GM21526 (cell line): Measurements from ENCODE around the gene CELF2.
"Not testable (repeated sequence)": the region's sequence is repeated elsewhere in the genome, so short reads cannot be mapped to it uniquely, and the experiment has no call there.

ENCODE experiments used
- ATAC-seq: cut with Tn5 transposase; IDR thresholded peaks from one replicate; pipeline ENCODE4 v1.9.1; 2021; ENCODE audit warnings: moderate library complexity; ENCODE audit not compliant: unreplicated experiment, low FRiP score

Gene CELF2

DNA sequence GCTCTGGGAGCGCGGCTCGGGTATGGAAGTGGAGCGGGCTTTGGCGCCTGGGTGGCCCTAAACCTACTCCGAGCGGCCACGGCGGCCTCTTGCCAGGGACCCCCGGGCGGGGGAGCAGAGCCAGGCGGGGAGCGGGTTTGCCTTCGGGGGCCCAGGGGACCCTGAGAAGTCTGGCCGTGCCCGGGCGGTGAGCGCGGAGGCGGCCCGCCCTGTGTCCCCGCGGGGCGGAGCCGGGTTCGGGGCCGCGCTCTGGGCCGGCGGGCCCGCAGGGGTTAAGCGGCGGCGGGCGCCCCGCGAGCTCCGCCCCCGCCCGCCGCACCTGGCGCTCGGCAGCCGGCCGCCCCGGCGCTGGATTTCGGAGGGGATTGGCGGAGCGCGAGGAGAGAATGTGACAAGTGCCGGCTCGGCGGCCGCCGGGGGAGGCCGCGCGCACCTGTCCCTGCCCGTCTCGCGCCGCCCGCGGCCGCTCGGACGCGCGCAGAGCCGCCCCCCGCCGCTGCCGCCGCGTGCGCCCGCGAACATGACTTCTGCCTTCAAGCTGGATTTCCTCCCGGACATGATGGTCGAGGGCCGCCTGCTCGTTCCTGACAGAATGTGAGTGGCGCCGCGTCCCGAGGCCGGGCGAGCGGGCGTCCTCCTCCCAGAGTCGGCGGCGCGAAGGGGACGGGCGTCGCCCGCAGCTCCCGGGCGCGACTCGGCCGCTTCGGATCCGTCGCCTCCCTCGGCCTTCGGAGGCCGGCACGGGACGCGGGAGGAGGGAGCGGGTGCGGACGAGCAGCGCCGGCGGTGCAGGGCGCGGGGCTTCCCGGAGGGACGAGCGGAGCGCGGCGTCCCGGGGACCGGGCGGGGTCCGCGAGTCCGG is at the start of gene CELF2:
Gene CELF2 (plus strand): TSS at position 303 of the 862 bp plus-strand sequence. CDS start 218 bp downstream, at position 521.
- peak; percentile 85 for ATAC-seq

DNA sequence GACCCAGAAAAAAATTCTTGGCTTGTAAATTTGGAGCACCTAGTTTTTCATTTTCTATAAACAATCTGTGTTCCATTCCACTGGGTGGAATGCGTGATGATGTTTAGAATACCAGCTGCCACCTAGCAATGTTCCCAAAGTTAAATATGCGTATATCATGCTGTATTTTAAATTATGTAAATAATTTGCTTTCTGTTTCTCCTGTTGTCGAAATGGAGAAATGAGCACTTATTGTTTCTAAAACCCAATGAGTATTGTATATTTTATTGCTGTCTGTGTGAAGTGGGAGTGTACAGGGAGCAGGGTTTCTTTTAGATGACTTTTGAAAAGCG is 49.4 kb upstream of the CELF2 start:
- ATAC-seq: no peak

DNA sequence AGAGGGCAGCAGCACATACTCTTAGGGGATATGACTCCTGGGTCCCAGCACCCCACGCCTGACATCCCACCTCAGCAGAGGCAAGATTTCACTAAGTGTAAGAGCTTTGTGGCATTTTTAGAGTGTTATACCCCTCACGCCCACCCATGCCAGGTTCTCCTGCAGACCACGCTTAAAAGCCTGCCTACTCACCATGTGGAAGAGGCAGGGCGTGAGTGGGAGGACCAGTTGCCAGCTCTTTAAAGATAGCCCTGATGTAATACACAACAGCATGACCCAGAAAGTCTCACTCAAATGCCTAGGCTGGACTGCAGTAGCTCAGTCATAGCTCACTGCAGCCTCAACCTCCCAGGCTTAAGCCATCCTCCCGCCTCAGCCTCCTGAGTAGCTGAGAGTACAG is 44.4 kb upstream of the CELF2 start:
- ATAC-seq: no peak

DNA sequence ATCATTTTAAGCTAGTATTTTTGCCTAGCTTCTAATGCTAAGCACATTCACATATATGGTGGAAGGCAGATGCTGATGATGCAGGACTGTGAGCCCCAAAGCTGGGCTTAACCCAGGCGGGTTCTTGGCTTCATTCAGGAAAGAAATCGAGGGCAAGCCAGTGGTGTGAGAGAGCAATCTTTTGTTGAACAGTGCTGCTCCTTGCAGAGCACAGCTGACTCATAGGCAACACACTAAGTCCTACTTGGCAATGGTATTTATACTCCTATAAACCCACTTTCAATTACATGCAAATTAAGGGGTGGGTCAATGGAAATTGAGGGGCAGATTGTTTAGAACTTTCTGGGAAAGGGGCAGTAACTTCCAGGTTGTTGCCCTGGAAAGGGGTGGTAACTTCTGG is 42.0 kb upstream of the CELF2 start:
- no peak for ATAC-seq

DNA sequence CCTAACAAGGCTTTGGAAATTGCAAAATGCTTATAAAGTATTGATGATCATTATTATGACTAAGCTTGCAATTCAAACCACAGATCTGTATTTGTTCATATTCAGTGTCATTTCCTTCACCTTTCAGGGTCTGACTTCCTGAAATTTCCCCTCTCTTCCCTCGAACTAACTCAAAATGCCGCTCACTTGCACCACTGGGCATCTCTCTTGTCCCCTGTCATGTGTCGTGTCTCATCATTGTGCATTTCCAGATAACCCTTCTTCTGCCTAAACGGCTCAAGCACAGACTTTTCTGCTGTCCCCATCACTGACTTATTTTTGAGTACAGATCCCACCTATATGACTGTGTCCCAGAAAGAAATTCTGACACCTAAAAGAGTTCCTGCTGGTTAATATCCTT is 41.0 kb upstream of the CELF2 start:
- ATAC-seq: no peak

DNA sequence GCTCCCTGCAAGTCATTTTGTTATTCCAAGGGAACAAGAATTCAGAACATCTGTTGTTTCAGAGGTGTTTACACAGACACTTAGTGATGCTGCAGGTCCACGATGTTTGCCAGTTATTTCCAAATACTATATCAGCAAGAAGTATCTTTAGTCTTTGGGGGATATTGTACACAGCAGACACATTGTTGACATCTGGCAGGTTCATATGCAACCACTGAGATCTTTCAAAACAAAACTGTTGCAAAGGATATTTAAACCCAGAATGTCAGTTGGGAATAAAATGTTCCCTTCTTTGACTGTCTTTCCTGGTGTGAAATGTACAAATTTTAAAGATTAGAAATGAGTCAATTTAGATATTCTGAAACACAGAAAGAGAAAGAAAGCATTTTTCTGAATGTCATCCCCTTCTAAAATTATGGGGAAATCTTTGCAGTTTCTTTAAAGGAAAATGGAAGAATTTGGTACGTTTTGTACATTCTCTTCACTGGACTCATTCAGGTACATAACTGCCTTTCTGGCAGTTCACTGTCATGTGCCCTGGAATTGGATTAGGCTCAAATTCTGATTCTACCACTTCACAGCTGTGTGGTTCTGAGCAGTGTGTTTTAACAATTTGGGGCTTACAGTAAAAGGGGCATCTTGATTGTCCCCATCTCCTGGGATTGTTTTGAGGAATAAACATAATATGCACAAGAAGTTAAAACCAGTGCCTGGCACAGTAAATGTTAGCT is 40.3 kb upstream of the CELF2 start:
- no peak for ATAC-seq

DNA sequence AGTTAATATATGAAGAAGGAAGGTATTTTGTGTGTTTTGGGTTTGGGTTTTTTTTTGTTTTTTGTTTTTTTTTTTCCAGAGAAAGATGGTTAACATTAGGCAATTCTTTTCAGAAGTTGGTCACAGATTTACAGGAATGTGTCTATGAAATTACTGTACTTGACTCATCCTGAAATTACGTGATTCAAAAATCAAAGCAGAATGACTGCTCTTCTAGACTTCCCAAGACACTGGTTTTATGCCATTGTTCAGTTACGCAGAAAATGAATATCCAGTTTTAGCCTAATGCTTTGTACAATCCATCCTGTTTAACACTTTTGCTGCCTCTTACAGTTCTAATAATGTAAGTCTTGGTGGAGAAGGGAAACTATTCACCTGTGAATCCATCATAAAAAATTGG is 39.7 kb upstream of the CELF2 start:
- no peak for ATAC-seq

DNA sequence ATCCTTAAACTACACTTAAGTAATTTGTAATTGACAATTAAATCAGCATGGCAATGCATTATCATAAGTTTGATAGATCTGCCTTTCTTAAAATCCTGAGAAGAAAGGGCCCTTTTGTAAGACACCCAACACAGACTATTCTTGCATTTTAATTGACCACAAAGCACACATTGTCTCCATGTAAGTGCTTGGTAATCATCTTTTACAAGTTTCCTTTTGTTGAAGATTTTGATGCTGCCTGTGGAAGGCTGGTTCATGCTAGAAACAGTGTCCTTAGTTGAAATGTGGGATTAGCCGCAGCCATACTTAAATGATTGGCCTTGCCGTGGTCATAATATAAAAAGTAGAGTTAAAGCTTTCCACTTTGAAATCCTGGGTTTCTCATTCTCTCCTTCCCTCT is 32.3 kb upstream of the CELF2 start:
- no peak for ATAC-seq

DNA sequence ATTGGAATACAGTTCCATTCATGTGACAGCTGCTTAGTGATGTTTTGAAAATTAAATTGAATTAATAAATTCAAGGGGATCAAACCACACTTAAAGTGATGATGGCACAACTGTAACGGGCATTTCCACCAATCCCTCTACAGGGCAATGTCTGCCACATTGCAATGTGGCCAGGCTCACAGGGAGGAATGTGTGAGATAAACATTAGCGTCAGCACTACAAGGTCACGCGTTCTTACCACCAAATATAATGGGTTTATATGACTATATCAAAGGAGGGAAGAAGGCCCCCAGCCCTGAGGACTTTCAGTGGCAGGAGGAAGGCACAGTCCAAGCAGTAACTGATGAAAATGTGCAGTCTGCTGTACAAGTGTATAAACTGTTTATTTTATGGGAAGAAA is 31.1 kb upstream of the CELF2 start:
- no peak for ATAC-seq

DNA sequence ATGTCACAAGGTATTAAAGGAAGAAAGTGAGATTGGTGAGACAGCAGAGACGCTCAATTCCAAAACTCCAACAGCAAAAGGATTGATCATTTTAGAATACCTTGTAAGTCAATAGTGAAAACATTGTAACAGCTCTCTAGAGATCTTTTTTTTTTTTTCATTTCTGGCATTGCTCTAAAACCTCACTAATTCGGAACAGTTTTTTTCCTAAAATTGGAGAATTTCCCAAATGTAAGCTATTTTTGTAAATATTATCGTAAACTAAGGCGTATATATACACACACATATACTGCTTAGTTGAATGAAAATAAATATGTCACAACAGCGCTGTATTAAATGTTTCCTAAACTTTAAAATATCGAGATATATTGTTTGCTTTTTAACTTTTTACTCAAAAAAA is 30.6 kb upstream of the CELF2 start:
- no peak for ATAC-seq

DNA sequence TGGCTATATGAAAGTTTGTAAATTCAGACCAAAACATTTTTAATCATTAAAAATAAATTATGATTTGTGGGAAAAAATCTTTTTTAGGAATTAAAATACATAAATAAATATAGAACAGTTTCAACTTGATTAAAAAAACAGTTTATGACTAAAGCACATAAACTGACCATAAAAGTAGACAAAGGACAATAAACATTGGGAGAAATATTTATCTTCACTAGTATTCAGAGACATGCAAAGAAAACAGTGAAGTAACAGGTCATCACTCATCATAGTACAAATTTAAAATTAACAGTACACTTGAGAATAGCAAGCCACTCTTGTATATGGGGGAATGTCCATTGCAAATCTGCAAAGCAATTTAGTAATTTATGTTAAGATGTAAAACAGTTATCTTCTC is 28.0 kb upstream of the CELF2 start:
- ATAC-seq: no peak

DNA sequence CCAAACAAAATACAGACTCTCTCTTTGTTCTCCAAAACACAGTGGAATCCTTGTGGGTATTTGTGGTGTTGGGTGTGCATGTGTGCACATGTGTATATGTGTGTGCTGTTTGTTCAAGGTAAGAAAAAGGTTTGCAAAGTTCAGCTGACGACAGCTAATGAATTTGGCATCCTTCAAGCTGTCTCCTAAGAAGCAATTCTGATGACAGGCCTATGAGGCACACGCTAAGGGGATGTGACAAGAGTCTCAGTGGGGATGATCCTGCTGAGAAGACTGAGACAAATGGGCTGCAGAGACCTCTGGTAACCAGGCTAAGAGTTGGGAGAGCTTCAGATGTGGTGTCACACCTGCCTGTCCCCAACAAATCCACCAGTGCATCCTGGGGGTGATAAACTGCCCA is 26.5 kb upstream of the CELF2 start:
- ATAC-seq: no peak

DNA sequence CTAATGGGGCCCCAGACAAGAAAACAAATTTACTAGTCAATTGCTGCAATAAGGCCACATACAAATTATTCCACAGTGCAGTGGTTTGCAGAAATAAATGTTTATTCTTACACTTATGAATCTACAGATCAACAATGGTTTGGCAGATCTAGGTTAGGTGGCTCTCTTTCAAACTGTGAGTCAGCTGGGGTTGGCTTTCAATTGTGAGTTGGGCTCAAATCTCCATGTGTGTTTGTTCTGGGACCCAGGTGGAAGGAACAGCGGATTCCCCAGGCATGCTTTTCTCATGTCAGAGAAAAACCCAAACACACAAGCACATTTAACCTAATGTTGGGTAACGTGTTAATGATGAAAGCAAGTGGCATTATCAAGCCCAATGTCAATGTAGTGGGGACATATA is 25.6 kb upstream of the CELF2 start:
- ATAC-seq: no peak

DNA sequence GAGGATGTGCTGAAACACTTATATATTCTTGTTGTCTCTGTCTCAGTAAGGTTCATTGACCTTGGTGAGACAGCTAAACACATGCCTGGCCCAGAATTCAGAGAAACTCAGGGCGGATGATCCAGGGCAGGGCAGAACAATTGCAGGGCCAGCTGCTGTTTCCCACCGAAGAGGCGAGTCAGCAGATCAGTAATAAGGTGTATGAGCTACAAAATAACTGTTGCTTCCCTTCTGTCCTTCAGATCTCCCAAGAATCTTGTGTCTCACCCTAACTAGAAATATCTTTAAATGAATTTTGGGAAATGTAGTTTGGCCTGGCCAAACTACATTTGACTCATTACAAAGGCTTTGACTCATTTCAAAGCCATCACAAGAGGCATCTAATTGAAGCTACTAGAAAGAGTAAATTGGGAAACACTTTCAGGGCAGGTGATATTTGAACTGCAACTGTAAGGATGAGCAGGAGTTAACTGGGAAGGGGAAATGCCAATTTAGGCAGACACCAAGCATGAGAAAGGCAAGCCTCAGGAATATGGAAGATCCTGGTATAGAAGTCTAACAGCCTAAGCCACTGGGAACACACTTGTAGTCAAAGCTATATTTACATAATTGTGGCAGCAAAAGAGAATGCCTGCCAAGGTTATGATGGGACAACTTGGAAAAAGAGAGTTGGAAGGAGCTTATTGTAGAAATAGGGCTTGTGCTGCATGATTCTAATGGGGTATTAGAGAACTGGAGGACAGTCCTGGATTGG is 24.5 kb upstream of the CELF2 start:
- ATAC-seq: no peak

DNA sequence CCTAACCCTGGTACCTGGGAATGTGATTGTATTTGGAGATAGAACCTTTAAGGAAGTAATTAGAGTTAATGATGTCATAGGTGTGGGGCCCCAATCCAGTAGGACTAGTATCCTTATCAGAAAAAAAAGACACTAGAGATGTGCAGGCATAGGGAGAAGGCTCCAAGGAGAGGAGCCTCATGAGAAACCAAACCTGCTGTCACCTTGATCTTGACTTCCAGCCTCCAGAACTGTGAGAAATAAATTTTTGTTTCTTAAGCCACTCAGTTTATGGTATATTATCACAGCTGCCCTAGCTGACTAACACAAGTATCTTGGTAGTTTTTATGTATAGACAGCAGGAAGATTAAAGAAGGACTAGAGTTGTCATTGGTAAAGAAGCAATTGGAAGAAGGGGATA is 23.9 kb upstream of the CELF2 start:
- no peak for ATAC-seq

DNA sequence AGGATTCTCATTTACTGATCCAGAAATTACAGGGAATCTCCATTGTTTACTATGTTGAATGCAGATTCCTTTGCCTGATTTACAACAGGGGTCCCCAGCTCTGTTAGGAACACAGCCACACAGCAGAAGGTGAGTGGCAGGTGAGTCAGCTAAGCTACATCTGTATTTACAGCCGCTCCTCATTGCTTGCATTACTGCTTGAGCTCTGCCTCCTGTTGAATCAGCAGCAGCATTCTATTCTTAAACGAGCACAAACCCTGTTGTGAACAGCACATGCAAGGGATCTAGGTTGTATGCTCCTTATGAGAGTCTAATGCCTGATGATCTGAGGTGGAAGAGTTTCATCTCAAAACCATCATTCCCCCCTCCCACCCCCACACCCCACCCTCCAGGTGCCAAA is 23.3 kb upstream of the CELF2 start:
- no peak for ATAC-seq

DNA sequence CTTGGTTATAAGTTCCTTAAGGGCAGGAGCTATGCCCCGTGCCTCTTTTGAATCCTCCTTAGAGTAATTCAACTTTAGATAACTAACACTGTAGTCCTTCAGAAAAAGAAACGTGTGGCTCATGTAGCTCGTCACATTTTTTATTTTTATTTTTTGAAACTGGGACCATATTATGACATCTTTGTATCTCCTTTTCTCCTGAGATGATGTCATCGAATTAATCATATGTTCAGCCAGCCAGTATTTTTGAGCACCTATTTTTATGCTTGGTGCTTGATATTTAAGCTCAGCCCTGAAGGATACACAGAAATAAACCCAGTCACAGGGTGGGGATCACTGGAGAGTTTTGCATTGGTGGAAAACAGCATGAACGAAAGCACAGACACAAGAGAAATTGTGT is 22.6 kb upstream of the CELF2 start:
- no peak for ATAC-seq

DNA sequence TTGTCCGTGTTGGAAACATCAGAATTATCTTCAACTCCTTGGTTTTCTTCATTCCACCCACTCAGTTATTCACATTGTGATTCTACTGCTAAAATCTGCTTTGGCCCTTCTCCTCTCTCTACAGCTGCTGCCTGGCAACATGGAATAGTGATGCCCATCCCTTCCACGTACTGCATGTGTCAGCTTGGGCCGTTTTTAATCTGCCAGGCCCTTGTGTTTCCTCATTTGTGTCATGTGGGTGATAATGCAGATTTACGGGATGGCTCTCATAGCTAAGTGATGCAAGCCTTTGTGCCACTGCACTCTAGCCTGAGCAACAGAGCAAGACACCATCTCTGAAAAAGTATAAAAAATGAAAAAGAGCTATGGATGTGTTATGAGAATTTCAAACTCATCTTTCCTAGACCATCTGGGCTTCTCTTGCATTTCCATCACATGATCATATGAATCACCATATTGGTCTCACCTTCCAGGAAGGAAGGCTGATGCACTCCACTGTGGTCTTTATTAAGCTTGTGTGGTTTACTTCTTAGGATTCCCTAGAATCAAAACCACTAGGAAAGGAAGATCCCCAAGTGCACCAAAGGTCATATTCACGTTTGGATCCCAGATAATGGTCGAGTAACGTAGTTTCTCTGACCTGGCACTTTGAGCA is 20.6 kb upstream of the CELF2 start:
- ATAC-seq: no peak

DNA sequence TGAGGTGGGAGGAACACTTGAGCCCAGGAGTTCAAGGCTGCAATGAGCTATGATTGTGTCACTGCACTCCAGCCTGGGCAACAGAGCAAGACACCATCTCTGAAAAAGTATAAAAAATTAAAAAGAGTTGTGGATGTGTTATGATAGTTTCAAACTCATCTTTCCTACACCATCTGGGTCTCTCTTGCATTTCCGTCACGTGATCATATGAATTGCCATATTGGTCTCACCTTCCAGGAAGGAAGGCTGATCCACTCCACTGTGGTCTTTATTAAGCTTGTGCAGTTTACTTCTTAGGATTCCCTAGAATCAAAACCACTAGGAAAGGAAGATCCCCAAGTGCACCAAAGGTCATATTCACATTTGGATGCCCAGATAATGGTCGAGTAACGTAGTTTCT is 18.2 kb upstream of the CELF2 start:
- ATAC-seq: not testable (repeated sequence)

DNA sequence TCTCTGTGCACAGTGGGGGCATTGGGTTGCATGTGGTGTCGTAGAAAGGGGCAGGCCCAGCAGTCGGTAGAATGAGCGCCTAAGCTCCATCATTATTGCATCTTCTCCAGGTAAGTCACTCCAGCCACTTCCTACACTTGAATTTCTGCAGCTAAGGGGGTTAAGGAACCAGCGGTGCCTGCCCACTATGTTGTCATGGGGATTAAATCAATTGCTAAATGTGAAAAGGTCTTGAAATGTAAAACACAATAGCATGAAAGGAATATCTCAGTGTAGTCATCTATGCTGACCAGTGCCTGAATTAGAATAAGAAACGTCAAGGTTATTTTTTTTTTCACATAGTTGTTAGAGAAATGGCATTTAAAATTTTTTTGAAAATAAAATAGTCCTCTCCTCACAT is 15.2 kb upstream of the CELF2 start:
- no peak for ATAC-seq

DNA sequence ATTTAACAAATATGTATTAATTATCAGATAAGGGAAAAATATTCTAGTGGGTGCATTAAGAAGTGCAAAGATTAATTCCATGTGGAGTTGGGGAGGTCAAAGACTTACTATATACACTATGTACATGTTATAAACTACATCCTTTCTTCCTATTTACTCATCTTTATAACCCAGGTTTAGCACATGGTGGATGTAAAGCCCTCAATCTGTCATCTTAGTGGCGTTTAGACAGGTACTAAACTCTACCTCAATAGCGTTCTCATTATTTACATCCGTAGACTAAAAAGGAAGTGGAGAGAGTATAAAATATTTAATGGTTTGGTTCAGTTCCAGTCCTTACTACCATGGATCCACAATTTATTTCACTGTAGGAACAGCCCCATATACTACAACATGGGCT is 14.8 kb upstream of the CELF2 start:
- ATAC-seq: no peak
